NT2/D1 (cell line): ENCODE results near the gene C9orf43.
"Not testable (repeated sequence)": the region's sequence is repeated elsewhere in the genome, so short reads cannot be mapped to it uniquely, and the experiment has no call there.

ENCODE experiments used
- DNase-seq: peaks from one replicate; pipeline ENCODE4 v3.0.0-alpha.2; 2011; ENCODE audit warnings: low read depth, low spot score
- H3K27me3 ChIP-seq: 2 replicates; pipeline ENCODE4 v1.6.0; 2011; ENCODE audit warnings: mild to moderate bottlenecking; ENCODE audit not compliant: insufficient read length, insufficient read depth
- H3K36me3 ChIP-seq: 2 replicates; pipeline ENCODE4 v1.6.1; 2011; ENCODE audit warnings: mild to moderate bottlenecking, low read length, mixed read lengths; ENCODE audit not compliant: insufficient read depth, insufficient read length
- H3K4me1 ChIP-seq: 2 replicates; pipeline ENCODE4 v1.5.1; 2011; ENCODE audit not compliant: insufficient read depth, insufficient read length
- H3K4me3 ChIP-seq: 2 replicates; pipeline ENCODE4 v1.5.1; 2011; ENCODE audit warnings: low read depth; ENCODE audit not compliant: insufficient read length
- H3K9ac ChIP-seq: 2 replicates; pipeline ENCODE4 v1.6.0; 2011; ENCODE audit warnings: low read depth; ENCODE audit not compliant: insufficient read length
- H3K9me3 ChIP-seq: 2 replicates; pipeline ENCODE4 v1.5.1; 2011; ENCODE audit warnings: mild to moderate bottlenecking, low read length; ENCODE audit not compliant: insufficient read depth
- SUZ12 ChIP-seq: IDR thresholded peaks from 2 replicates; pipeline ENCODE4 v1.6.1; 2011; ENCODE audit not compliant: insufficient read length, insufficient read depth; ENCODE audit errors: extremely low read depth
- YY1 ChIP-seq: IDR thresholded peaks from 2 replicates; pipeline ENCODE4 v1.6.1; 2011; ENCODE audit not compliant: insufficient read length, insufficient read depth
- ZNF274 ChIP-seq: IDR thresholded peaks from 2 replicates; pipeline ENCODE4 v1.6.1; 2011; ENCODE audit warnings: mild to moderate bottlenecking, low read depth, low read length

The C9orf43 gene

GRCh38 chr9:113403646-113404045 is 6.9 kb upstream of the C9orf43 start:
- H3K36me3 ChIP-seq, result peaks cover 19% of the 10 kb centered on the region
- DNase-seq, result no peak
- no peak for TF ChIP-seq ZNF274
- no peak for TF ChIP-seq SUZ12
- TF ChIP-seq YY1, result no peak
- no peak overlapping the region for H3K9ac ChIP-seq
- H3K27me3 ChIP-seq, result no peaks in the 10 kb centered on the region
- H3K4me1 ChIP-seq, result peaks cover 14% of the 10 kb centered on the region
- no peak overlapping the region for H3K4me3 ChIP-seq
- H3K9me3 ChIP-seq, result no peaks in the 10 kb centered on the region

- H3K36me3 ChIP-seq, result peaks cover 33% of the 10 kb centered on the region
- not testable (repeated sequence) for H3K9me3 ChIP-seq, H3K27me3 ChIP-seq, H3K4me1 ChIP-seq, H3K9ac ChIP-seq, DNase-seq, H3K4me3 ChIP-seq
Observed at GRCh38 chr9:113406353-113406752, 4.2 kb upstream of the C9orf43 start.

- not testable (repeated sequence) for H3K9ac ChIP-seq, H3K4me1 ChIP-seq, DNase-seq, H3K4me3 ChIP-seq, H3K27me3 ChIP-seq, H3K9me3 ChIP-seq
- H3K36me3 ChIP-seq, result peaks cover 33% of the 10 kb centered on the region
Observed at GRCh38 chr9:113406873-113407511, 3.6 kb upstream of the C9orf43 start.

GRCh38 chr9:113409481-113409880 is 1.1 kb upstream of the C9orf43 start:
- Histone ChIP-seq H3K4me3 (peak overlapping the region; percentile 97), H3K36me3 (peaks cover 33% of the 10 kb centered on the region), H3K9ac (peak overlapping the region; percentile 93), H3K27me3 (no peaks in the 10 kb centered on the region), H3K4me1 (no peaks in the 10 kb centered on the region), H3K9me3 (no peaks in the 10 kb centered on the region)
- TF ChIP-seq ZNF274 (no peak), SUZ12 (no peak), YY1 (no peak)
- DNase-seq, result no peak

GRCh38 chr9:113409883-113410206 is 702 bp upstream of the C9orf43 start:
- Histone ChIP-seq H3K36me3 (peaks cover 33% of the 10 kb centered on the region), H3K9ac (peak overlapping the region; percentile 93), H3K9me3 (no peaks in the 10 kb centered on the region), H3K4me1 (no peaks in the 10 kb centered on the region), H3K4me3 (peak overlapping the region; percentile 97), H3K27me3 (no peaks in the 10 kb centered on the region)
- no peak for TF ChIP-seq ZNF274
- TF ChIP-seq SUZ12, result no peak
- no peak for TF ChIP-seq YY1
- DNase-seq, result no peak

- TF ChIP-seq YY1, result no peak
- TF ChIP-seq ZNF274, result no peak
- TF ChIP-seq SUZ12, result no peak
- Histone ChIP-seq H3K4me1 (no peaks in the 10 kb centered on the region), H3K9ac (no peak overlapping the region), H3K4me3 (no peak overlapping the region), H3K36me3 (no peaks in the 10 kb centered on the region), H3K9me3 (no peaks in the 10 kb centered on the region), H3K27me3 (no peaks in the 10 kb centered on the region)
- DNase-seq, result no peak
Observed at GRCh38 chr9:113416149-113416721, 5.7 kb downstream of the C9orf43 start.

GRCh38 chr9:113417370-113417769 is 6.8 kb downstream of the C9orf43 start:
- no peak for TF ChIP-seq YY1
- no peak for TF ChIP-seq ZNF274
- no peak for TF ChIP-seq SUZ12
- no peak for DNase-seq
- no peak overlapping the region for H3K9ac ChIP-seq
- H3K4me3 ChIP-seq, result no peak overlapping the region
- no peaks in the 10 kb centered on the region for H3K27me3 ChIP-seq
- no peaks in the 10 kb centered on the region for H3K9me3 ChIP-seq
- no peaks in the 10 kb centered on the region for H3K4me1 ChIP-seq
- H3K36me3 ChIP-seq, result no peaks in the 10 kb centered on the region

- H3K9ac ChIP-seq, result no peak overlapping the region
- no peaks in the 10 kb centered on the region for H3K9me3 ChIP-seq
- TF ChIP-seq SUZ12 (no peak), ZNF274 (no peak), YY1 (no peak)
- H3K4me3 ChIP-seq, result no peak overlapping the region
- DNase-seq, result no peak
- H3K27me3 ChIP-seq, result no peaks in the 10 kb centered on the region
- no peaks in the 10 kb centered on the region for H3K36me3 ChIP-seq
- H3K4me1 ChIP-seq, result no peaks in the 10 kb centered on the region
Observed at GRCh38 chr9:113421726-113422125, 11.2 kb downstream of the C9orf43 start.
